Lung (tissue), 12 donors: ENCODE measurements around the gene PANK4. TPM values are rescaled to one million over a fixed set of nuclear protein-coding genes. Genes with fewer than 3 reads are reported as not detected.

Experiments
- ATAC-seq: fragments of 200-7000 bp; cut with Tn5 transposase; one replicate; pipeline ENCODE4 v1.9.1; 2020; ENCODE audit warnings: moderate number of reproducible peaks; ENCODE audit not compliant: insufficient read depth, low FRiP score
- DNase-seq, 3 donors: peaks; one replicate each; pipeline ENCODE4 v3.0.0-alpha.2; 2013 to 2017
- H3K27ac ChIP-seq, 2 donors: one replicate each; pipeline ENCODE4 v1.5.1; 2013; ENCODE audit warnings: mild to moderate bottlenecking in 2 of 2, moderate library complexity in 2 of 2, control low read depth in 1 of 2, inconsistent platforms in 1 of 2, low read depth in 1 of 2, low read length in 1 of 2
- H3K27me3 ChIP-seq, 3 donors: one replicate each; pipeline ENCODE4 v1.5.1; 2013; ENCODE audit warnings: low read length in 2 of 3; ENCODE audit not compliant: control insufficient read depth in 3 of 3, insufficient read depth in 3 of 3
- H3K36me3 ChIP-seq, 4 donors: one replicate each; pipeline ENCODE4 v1.5.1; 2013; ENCODE audit warnings: low read length in 4 of 4, mild to moderate bottlenecking in 1 of 4, moderate library complexity in 1 of 4; ENCODE audit not compliant: control insufficient read depth in 4 of 4, insufficient read depth in 4 of 4
- H3K4me1 ChIP-seq, 5 donors: one replicate each; pipeline ENCODE4 v1.5.1; 2013; ENCODE audit warnings: low read length in 5 of 5, mild to moderate bottlenecking in 2 of 5, moderate library complexity in 1 of 5; ENCODE audit not compliant: control insufficient read depth in 5 of 5, insufficient read depth in 5 of 5
- H3K4me3 ChIP-seq: one replicate; pipeline ENCODE4 v1.5.1; 2013; ENCODE audit warnings: mild to moderate bottlenecking, control low read depth, moderate library complexity
- H3K9ac ChIP-seq, 2 donors: one replicate each; pipeline ENCODE4 v1.5.1; 2013; ENCODE audit warnings: low read length in 2 of 2, control low read depth in 1 of 2; ENCODE audit not compliant: insufficient read depth in 1 of 2
- H3K9me3 ChIP-seq, 4 donors: one replicate each; pipeline ENCODE4 v1.5.1; 2013; ENCODE audit warnings: low read length in 3 of 4, mild to moderate bottlenecking in 1 of 4, moderate library complexity in 1 of 4; ENCODE audit not compliant: control insufficient read depth in 4 of 4, insufficient read depth in 3 of 4
- CTCF ChIP-seq: IDR thresholded peaks from 2 replicates; pipeline ENCODE4 v1.5.1; 2012; ENCODE audit warnings: mild to moderate bottlenecking; ENCODE audit errors: control extremely low read depth, extremely low read depth
- WGBS, 2 donors: extraction: QIAGEN DNeasy Blood & Tissue Kit; methylation state at CpG; one replicate each; pipeline ENCODE4 v1.1.7; 2013; 5-methylcytosine and 5-hydroxymethylcytosine counted together
- polyA plus RNA-seq, 2 donors: library from polyadenylated mRNA; stranded (reverse); fragments of 200-250 nt; gene quantifications; one replicate each; pipeline ENCODE4 v1.2.1, GENCODE V29; 2013
- total RNA-seq, 2 donors: library from RNA; depleted of rRNA in 1 of 2; stranded (reverse); fragments of >200 nt in 1 of 2; gene quantifications; one replicate each; pipeline ENCODE4 v1.2.1, GENCODE V29; 2014 to 2021
- donor health status: control.
- donor health status: control.
- donor health status: Bipolar disorder and iron deficiency.
- donor health status: healthy.
- donor health status: DM: yes; HTN: yes; CAD: no.

PANK4 gene
- total and polyA plus RNA-seq, 4 donors: 17.6 to 36.3 (median 21.7) TPM

GRCh38 chr1:2504225-2504948 lies 22.0 kb downstream of the PANK4 start:
- Histone ChIP-seq H3K9me3 (peaks cover 0 to 2% (median 0%) of the 10 kb centered on the region in 4 donors), H3K36me3 (peaks cover 0 to 21% (median 6%) of the 10 kb centered on the region in 4 donors), H3K27ac (no peak overlapping the region), H3K4me1 (peaks cover 0 to 26% (median 0%) of the 10 kb centered on the region in 5 donors), H3K4me3 (no peak overlapping the region), H3K27me3 (peaks cover 0 to 5% (median 3%) of the 10 kb centered on the region in 3 donors), H3K9ac (no peak overlapping the region)
- peak; percentile 71 to 84 (median 79) for DNase-seq
- no peak for ATAC-seq
- no peak for TF ChIP-seq CTCF
- 50 to 73% methylated on average over 36 of the region's 36 CpGs for WGBS, 2 donors

GRCh38 chr1:2503554-2504224 lies 22.7 kb downstream of the PANK4 start:
- DNase-seq: no peak
- peaks cover 0 to 2% (median 0%) of the 10 kb centered on the region in 4 donors for H3K9me3 ChIP-seq
- H3K36me3 ChIP-seq: peaks cover 0 to 14% (median under 1%) of the 10 kb centered on the region in 4 donors
- ATAC-seq: no peak
- H3K4me1 ChIP-seq: peaks cover 0 to 26% (median 0%) of the 10 kb centered on the region in 5 donors
- H3K4me3 ChIP-seq: no peak overlapping the region
- H3K27me3 ChIP-seq: peaks cover 0 to 5% (median 3%) of the 10 kb centered on the region in 3 donors
- 41 to 53% methylated on average over 41 to 42 of the region's 42 CpGs for WGBS, 2 donors
- H3K27ac ChIP-seq: no peak overlapping the region
- TF ChIP-seq CTCF: no peak
- H3K9ac ChIP-seq: no peak overlapping the region

GRCh38 chr1:2502661-2503553 lies 23.5 kb downstream of the PANK4 start:
- Histone ChIP-seq H3K9ac (no peak overlapping the region), H3K27ac (no peak overlapping the region), H3K9me3 (peaks cover 0 to 2% (median 0%) of the 10 kb centered on the region in 4 donors), H3K36me3 (peaks cover 0 to 7% (median 0%) of the 10 kb centered on the region in 4 donors), H3K4me3 (no peak overlapping the region), H3K4me1 (peaks cover 0 to 26% (median 0%) of the 10 kb centered on the region in 5 donors), H3K27me3 (peaks cover 0 to 5% (median 3%) of the 10 kb centered on the region in 3 donors)
- 77 to 86% methylated on average over 32 to 36 of the region's 36 CpGs for WGBS, 2 donors
- no peak for TF ChIP-seq CTCF
- DNase-seq (no peak), ATAC-seq (no peak)
